Ishikawa (cell line): ENCODE data around the gene HOXB5.

Experiments
- CEBPB ChIP-seq: IDR thresholded peaks from 2 replicates; pipeline ENCODE4 v1.6.1; 2012
- CREB1 ChIP-seq: IDR thresholded peaks from 2 replicates; pipeline ENCODE4 v1.6.1; 2012; ENCODE audit warnings: low read depth
- EGR1 ChIP-seq: IDR thresholded peaks from 2 replicates; pipeline ENCODE4 v1.6.1; 2012
- EP300 ChIP-seq: IDR thresholded peaks from 2 replicates; pipeline ENCODE4 v1.6.1; 2012; ENCODE audit warnings: borderline replicate concordance
- FOXM1 ChIP-seq: IDR thresholded peaks from 2 replicates; pipeline ENCODE4 v1.6.1; 2012; ENCODE audit warnings: low read depth, borderline replicate concordance
- NFIC ChIP-seq: IDR thresholded peaks from 2 replicates; pipeline ENCODE4 v1.6.1; 2012
- RAD21 ChIP-seq: IDR thresholded peaks from 2 replicates; pipeline ENCODE4 v1.6.1; 2012; ENCODE audit warnings: low read depth
- REST ChIP-seq: IDR thresholded peaks from 2 replicates; pipeline ENCODE4 v1.6.1; 2012; ENCODE audit warnings: low read depth, mild to moderate bottlenecking
- TAF1 ChIP-seq: IDR thresholded peaks from 2 replicates; pipeline ENCODE4 v1.6.1; 2012; ENCODE audit warnings: low read depth, mild to moderate bottlenecking
- TCF12 ChIP-seq: IDR thresholded peaks from 2 replicates; pipeline ENCODE4 v1.6.1; 2012; ENCODE audit warnings: low read depth
- TEAD4 ChIP-seq: IDR thresholded peaks from 2 replicates; pipeline ENCODE4 v1.6.1; 2012
- YY1 ChIP-seq: IDR thresholded peaks from 2 replicates; pipeline ENCODE4 v1.6.1; 2012; ENCODE audit warnings: low read depth
- ZBTB7A ChIP-seq: IDR thresholded peaks from 2 replicates; pipeline ENCODE4 v1.6.1; 2012; ENCODE audit warnings: low read depth
- TF ChIP-seq, protein P1 (sequence below): IDR thresholded peaks from 2 replicates; pipeline ENCODE4 v1.6.1; 2012
- TF ChIP-seq, protein P2 (sequence below): IDR thresholded peaks from 2 replicates; pipeline ENCODE4 v1.6.1; 2012

HOXB5 gene

DNA sequence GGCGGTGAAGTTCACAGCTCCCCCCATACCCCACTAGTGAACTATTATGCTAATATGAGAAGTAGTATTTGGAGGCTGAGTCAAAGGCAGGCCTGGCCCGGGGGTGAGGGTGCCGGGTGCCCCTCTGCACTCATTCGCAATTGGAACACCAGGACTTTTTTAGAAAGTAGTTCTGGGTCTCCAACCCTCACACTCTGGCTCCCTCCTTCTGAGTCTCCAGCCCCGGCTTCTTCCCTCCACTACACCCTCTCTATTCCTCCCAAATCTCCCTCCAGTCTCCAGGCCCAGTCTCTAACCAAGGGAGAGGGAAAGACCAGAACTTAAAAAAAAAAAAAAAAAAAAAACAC is 37.4 kb downstream of the HOXB5 start:
- TF ChIP-seq RAD21 = no peak
- TF ChIP-seq NFIC = no peak
- no peak for TF ChIP-seq CREB1
- TF ChIP-seq EGR1 = no peak
- TF ChIP-seq ZBTB7A = no peak
- no peak for TF ChIP-seq CEBPB
- TF ChIP-seq, protein P1, sequence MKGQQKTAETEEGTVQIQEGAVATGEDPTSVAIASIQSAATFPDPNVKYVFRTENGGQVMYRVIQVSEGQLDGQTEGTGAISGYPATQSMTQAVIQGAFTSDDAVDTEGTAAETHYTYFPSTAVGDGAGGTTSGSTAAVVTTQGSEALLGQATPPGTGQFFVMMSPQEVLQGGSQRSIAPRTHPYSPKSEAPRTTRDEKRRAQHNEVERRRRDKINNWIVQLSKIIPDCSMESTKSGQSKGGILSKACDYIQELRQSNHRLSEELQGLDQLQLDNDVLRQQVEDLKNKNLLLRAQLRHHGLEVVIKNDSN = no peak
- no peak for TF ChIP-seq FOXM1
- no peak for TF ChIP-seq TAF1
- no peak for TF ChIP-seq EP300
- TF ChIP-seq TCF12 = no peak
- TF ChIP-seq, protein P2, sequence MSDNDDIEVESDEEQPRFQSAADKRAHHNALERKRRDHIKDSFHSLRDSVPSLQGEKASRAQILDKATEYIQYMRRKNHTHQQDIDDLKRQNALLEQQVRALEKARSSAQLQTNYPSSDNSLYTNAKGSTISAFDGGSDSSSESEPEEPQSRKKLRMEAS = no peak
- TF ChIP-seq YY1 = no peak
- no peak for TF ChIP-seq TEAD4
- TF ChIP-seq REST = no peak

DNA sequence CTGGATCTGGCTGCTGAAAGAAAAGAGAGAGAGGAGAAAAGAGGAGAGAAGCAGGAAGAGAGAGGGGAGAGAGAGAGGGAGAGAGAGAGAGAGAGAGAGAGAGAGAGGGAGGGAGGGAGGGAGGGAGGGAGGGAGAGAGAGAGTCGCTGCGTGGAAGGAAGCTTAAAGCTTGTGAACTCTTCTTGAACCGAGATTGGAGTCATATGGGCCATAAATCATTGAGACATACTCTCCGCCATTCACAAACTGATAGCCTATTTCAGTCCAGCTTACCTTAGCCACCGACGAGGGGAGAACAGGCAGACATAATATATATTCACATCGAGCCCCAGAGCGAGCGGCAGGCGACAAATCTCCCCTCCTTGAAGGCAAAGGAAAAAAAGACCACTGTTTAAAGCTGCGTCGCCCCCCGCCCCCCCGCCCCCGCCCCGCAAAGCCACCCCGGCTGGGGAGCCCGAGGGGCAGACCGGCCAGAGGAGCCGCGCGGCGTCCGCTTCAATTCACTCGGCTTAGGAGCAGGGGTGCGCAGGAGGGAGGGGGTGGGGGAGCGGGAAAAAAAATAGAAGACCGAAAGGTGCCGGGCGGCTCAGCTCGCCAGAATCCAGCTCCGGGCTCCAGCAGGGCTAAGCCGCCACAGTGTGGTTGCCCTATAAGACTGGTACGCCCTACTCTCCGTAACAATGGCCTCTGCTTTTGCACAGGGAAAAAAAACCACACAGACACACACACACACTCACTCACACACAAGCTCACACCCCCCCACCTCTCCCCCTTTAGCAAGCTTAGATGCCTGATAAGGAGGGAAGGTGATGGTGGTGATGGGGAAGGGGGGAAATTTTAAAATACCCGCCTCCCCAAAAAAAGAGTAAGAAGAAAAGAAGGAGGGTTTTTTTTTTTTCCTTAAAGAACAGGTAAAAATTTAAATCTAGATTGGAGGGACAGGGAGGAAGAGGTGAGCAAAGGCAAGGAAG is 38.0 kb downstream of the HOXB5 start:
- TF ChIP-seq EP300 (no peak), FOXM1 (no peak), EGR1 (no peak), TEAD4 (no peak), TAF1 (no peak), YY1 (no peak), NFIC (no peak), CREB1 (no peak), TCF12 (no peak), ZBTB7A (no peak), RAD21 (no peak), CEBPB (no peak), REST (no peak)
- TF ChIP-seq, protein P1 = no peak
- TF ChIP-seq, protein P2 = no peak

DNA sequence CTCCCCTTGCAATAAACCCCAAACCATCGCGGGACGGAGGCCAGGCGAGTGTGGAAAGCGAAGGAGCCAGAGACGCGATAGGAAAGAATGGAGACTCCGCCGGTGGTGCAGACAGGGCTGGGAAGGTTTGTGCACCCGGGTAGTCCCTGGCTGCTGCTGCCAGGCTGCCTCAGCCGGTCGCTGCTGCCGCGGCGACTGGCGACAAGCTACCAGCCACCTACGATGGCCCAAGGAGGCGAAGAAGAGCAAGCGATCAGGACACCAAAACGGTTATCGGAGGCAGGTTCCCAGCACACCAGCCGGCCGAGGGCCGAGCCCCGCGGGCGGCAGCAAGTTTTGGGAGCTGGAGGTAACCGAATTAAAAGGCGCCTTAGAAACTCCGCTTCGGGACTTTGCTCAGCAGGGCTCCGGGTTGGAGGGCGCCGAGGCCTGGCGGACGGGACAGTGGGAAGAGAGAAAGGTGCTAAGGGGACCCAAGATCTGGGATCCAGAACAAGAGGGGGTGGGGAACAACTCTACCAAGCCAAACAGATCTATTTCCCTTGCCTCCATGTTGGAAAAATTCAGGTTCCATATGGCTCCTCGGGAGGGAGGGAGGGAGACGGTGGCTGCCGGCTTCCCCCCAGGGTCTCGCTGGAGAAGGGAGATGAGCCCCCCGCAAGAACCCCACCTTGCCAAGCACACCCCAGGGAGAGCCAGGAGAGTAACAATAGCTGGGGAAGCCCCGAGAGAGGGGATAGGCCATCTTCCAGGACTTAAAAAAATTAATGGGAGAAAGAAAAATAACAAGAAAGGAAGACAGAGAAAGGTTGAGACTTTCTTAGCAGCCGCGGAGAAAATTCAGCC is 38.9 kb downstream of the HOXB5 start:
- TF ChIP-seq ZBTB7A = no peak
- no peak for TF ChIP-seq TAF1
- TF ChIP-seq EGR1 = no peak
- TF ChIP-seq, protein P1 = no peak
- TF ChIP-seq CREB1 = no peak
- TF ChIP-seq YY1 = no peak
- no peak for TF ChIP-seq TEAD4
- no peak for TF ChIP-seq TCF12
- TF ChIP-seq EP300 = no peak
- no peak for TF ChIP-seq REST
- TF ChIP-seq RAD21 = no peak
- TF ChIP-seq NFIC = no peak
- no peak for TF ChIP-seq FOXM1
- no peak for TF ChIP-seq CEBPB
- TF ChIP-seq, protein P2 = no peak
